ENCODE data around the gene DIRAS1.

DIRAS1 gene

DNA sequence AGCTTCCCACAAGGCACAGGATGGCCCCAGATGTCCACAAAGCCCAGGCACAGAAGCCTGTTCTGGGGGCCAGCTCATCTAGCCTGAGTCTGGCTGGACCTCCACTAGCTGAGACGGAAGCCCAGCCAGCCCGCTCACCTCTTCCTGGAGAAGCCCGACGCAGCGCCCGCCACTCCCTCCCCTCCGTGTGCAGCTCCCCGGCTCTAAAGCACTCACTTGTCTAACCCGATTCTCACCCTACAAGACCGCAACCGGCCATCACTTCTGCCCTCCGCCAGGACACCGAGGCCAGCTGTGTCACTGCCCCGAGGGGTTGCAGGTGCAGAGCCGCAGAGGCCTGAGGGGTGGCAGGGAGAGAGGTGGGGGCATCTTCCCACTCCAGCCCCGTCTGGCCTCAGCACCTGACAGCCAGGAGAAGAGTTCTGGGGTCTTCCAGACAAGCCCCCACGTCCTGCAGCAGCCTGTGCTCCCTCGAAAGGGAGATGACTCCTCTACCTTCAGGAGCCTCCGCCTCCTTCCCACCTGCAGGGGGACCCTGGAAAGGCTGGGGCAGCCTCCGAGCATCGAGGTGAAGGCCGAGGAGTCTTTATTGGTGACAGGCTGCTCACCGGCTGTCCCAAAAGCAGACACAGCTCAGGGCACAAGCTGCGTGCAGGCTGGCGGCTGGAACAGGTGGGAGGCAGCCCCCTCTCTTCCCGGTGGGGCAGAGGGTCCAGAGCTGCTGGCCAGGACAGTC lies 5.9 kb upstream of the DIRAS1 start:
- peaks cover 3% of the 10 kb centered on the region for H3K4me1 ChIP-seq (ENCODE audit: control insufficient read depth, insufficient read depth, low read length)
- H3K27ac ChIP-seq (ENCODE audit: insufficient read depth, low read depth, low read length, poor library complexity, severe bottlenecking): no peak overlapping the region
- no peak overlapping the region for H3K4me3 ChIP-seq (ENCODE audit: insufficient read depth, low read depth, low read length)
- WGBS, 2 experiments: 47 to 49% methylated on average over 26 of the region's 26 CpGs
- no peaks in the 10 kb centered on the region for H3K9me3 ChIP-seq (ENCODE audit: control insufficient read depth, low read length)
- peaks cover 25% of the 10 kb centered on the region for H3K27me3 ChIP-seq (ENCODE audit: control insufficient read depth, insufficient read depth, low read length, poor library complexity, severe bottlenecking)
- H3K36me3 ChIP-seq (ENCODE audit: control insufficient read depth, insufficient read depth, low read length): no peaks in the 10 kb centered on the region

DNA sequence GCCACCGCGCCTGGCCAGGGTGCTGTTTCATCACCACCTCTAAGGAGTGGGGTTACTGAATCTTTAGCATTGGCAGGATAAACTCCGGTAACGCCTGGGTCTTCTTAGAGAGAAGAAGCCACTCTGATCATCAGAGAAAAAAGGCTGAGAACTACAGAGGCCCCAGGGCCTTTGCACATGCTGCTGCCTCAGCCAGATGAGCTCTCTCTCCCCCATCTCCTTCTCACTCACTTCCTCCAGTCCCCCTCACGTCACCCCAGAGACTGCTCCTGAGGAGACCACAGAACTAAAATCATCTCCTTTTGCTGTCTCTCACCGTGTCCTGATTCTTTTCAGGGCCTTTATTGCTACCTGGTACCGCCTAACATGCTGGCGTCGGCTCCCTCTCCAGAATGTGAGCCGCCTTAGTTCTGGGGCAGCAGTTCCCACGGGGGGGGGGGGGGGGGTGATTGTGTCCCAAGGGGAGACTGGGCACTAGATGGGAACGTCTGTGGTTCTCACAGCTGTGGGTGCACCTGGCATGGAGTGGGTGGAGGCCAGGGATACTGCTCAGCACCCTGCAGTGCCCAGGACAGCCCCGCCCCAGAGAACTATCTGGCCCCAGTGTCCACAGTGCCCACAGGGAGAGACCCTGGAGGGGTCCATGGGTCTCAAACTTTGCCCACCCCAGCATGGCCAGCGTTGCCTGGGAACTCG lies 5.1 kb upstream of the DIRAS1 start:
- Histone ChIP-seq H3K27me3 (ENCODE audit: control insufficient read depth, insufficient read depth, low read length, poor library complexity, severe bottlenecking) (peaks cover 33% of the 10 kb centered on the region), H3K27ac (ENCODE audit: insufficient read depth, low read depth, low read length, poor library complexity, severe bottlenecking) (no peak overlapping the region), H3K36me3 (ENCODE audit: control insufficient read depth, insufficient read depth, low read length) (no peaks in the 10 kb centered on the region), H3K4me3 (ENCODE audit: insufficient read depth, low read depth, low read length) (no peak overlapping the region), H3K9me3 (ENCODE audit: control insufficient read depth, low read length) (no peaks in the 10 kb centered on the region), H3K4me1 (ENCODE audit: control insufficient read depth, insufficient read depth, low read length) (peaks cover 7% of the 10 kb centered on the region)
- WGBS, 2 experiments: 84 to 86% methylated on average over 15 of the region's 15 CpGs

DNA sequence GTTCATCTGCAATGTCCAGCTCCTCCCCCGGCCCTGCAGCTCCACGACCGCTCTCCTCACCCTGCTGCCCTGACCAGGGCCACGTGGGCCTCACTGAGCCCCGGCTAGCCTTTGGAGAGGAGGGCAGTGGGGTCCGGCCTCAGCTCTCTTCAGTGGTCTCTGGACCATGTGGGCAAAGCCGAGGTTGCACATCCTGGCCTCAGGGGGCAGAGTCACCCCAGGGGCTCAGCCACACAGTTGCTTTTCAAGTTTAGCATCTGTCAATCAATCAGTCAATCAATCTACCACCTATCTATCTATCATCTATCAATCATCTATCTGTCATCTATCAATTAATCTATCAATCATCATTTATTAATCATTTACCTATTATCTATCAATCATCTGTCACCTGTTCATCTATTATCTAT lies 3.0 kb upstream of the DIRAS1 start:
- no peak overlapping the region for H3K27ac ChIP-seq (ENCODE audit: insufficient read depth, low read depth, low read length, poor library complexity, severe bottlenecking)
- peaks cover 19% of the 10 kb centered on the region for H3K4me1 ChIP-seq (ENCODE audit: control insufficient read depth, insufficient read depth, low read length)
- WGBS, 2 experiments: 67 to 71% methylated on average over 7 of the region's 7 CpGs
- H3K27me3 ChIP-seq (ENCODE audit: control insufficient read depth, insufficient read depth, low read length, poor library complexity, severe bottlenecking): peaks cover 43% of the 10 kb centered on the region
- no peak overlapping the region for H3K4me3 ChIP-seq (ENCODE audit: insufficient read depth, low read depth, low read length)
- no peaks in the 10 kb centered on the region for H3K36me3 ChIP-seq (ENCODE audit: control insufficient read depth, insufficient read depth, low read length)
- H3K9me3 ChIP-seq (ENCODE audit: control insufficient read depth, low read length): no peaks in the 10 kb centered on the region

DNA sequence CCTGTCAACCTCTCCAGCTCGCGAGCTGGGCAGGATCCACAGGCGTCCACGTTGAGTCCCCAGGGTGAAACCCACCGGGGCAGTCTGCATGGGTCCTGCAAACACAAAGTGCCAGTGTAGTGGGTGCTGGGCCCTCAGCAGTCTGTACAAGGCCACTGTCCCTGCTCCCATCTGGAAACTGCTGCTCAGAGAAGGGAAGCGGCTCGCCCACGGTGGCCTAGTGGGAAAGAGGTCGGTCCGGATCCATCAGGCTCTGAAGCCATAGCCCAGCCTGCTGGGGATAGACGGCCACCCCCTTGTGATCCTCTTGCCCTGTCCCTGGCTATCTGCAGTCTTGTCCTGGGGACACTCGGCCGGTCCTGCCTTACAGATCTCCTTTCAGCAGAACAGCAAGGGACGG lies 2.6 kb upstream of the DIRAS1 start:
- H3K27me3 ChIP-seq (ENCODE audit: control insufficient read depth, insufficient read depth, low read length, poor library complexity, severe bottlenecking): peaks cover 43% of the 10 kb centered on the region
- H3K4me1 ChIP-seq (ENCODE audit: control insufficient read depth, insufficient read depth, low read length): peaks cover 19% of the 10 kb centered on the region
- no peaks in the 10 kb centered on the region for H3K36me3 ChIP-seq (ENCODE audit: control insufficient read depth, insufficient read depth, low read length)
- H3K27ac ChIP-seq (ENCODE audit: insufficient read depth, low read depth, low read length, poor library complexity, severe bottlenecking): no peak overlapping the region
- no peak overlapping the region for H3K4me3 ChIP-seq (ENCODE audit: insufficient read depth, low read depth, low read length)
- 78 to 83% methylated on average over 14 of the region's 14 CpGs for WGBS, 2 experiments
- no peaks in the 10 kb centered on the region for H3K9me3 ChIP-seq (ENCODE audit: control insufficient read depth, low read length)

DNA sequence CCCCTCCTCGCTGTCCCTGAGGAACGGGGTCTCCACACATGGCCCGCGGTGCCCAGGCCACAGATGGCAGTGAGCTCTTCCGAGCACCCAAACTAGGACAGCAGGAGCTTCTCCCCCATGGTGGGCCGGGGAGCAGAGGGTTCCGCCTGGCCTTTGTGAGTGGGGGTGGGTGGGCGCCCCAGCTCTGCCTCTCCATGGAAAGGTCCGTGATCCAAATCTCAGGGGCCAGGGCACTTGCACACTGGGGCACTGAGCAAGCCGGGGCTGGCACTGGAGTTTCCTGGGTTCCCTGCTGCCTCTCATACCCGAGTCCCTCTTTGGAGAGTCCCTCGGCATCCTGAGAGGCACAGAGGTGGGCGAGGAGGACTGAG lies 2.2 kb upstream of the DIRAS1 start:
- no peaks in the 10 kb centered on the region for H3K9me3 ChIP-seq (ENCODE audit: control insufficient read depth, low read length)
- H3K4me1 ChIP-seq (ENCODE audit: control insufficient read depth, insufficient read depth, low read length): peaks cover 19% of the 10 kb centered on the region
- 91 to 92% methylated on average over 13 of the region's 13 CpGs for WGBS, 2 experiments
- no peak overlapping the region for H3K4me3 ChIP-seq (ENCODE audit: insufficient read depth, low read depth, low read length)
- H3K36me3 ChIP-seq (ENCODE audit: control insufficient read depth, insufficient read depth, low read length): no peaks in the 10 kb centered on the region
- H3K27me3 ChIP-seq (ENCODE audit: control insufficient read depth, insufficient read depth, low read length, poor library complexity, severe bottlenecking): peaks cover 43% of the 10 kb centered on the region
- no peak overlapping the region for H3K27ac ChIP-seq (ENCODE audit: insufficient read depth, low read depth, low read length, poor library complexity, severe bottlenecking)

DNA sequence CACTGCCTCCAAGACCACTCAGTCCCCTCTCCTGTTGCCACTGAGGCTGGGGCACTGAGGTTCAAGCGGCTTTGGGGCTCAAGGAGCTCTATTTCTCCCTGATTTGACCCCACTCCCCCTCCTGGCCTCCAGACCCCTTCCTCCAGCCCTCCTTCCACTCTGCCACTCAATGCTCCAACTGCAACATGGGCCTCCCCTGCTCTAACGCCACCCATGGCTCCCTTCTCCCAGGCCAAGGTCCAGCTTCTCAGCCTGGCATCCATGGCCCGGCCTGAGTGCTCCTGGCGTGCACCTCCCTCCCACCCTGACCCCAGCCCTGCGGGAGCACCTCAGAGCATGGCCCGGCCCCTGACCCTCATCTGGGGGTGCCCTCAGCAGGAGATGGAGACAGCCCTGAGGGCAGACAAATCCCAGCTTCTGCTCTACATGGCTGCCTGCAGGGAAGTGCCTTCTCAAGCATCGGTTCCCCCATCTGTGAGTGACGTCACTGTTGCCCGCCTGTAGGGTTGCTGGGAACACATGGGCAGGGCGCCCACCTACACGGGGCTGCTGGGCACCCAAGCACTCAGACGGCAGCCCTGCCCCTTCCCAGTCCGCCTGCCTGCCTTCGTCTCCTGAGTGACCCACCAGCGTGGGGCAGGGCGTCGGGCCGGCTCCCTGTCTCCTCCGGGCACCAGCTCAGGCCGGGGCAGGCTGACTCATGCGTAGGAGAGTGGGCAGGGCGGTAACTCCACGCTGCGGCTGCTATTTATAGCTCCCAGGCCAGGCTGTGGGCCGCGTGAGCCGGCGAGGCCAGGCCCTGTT lies 1.6 kb upstream of the DIRAS1 start:
- Histone ChIP-seq H3K27ac (ENCODE audit: insufficient read depth, low read depth, low read length, poor library complexity, severe bottlenecking) (no peak overlapping the region), H3K4me1 (ENCODE audit: control insufficient read depth, insufficient read depth, low read length) (peaks cover 19% of the 10 kb centered on the region), H3K4me3 (ENCODE audit: insufficient read depth, low read depth, low read length) (no peak overlapping the region), H3K36me3 (ENCODE audit: control insufficient read depth, insufficient read depth, low read length) (no peaks in the 10 kb centered on the region), H3K27me3 (ENCODE audit: control insufficient read depth, insufficient read depth, low read length, poor library complexity, severe bottlenecking) (peaks cover 43% of the 10 kb centered on the region), H3K9me3 (ENCODE audit: control insufficient read depth, low read length) (no peaks in the 10 kb centered on the region)
- 80 to 82% methylated on average over 28 of the region's 28 CpGs for whole genome bisulfite sequencing, 2 experiments

DNA sequence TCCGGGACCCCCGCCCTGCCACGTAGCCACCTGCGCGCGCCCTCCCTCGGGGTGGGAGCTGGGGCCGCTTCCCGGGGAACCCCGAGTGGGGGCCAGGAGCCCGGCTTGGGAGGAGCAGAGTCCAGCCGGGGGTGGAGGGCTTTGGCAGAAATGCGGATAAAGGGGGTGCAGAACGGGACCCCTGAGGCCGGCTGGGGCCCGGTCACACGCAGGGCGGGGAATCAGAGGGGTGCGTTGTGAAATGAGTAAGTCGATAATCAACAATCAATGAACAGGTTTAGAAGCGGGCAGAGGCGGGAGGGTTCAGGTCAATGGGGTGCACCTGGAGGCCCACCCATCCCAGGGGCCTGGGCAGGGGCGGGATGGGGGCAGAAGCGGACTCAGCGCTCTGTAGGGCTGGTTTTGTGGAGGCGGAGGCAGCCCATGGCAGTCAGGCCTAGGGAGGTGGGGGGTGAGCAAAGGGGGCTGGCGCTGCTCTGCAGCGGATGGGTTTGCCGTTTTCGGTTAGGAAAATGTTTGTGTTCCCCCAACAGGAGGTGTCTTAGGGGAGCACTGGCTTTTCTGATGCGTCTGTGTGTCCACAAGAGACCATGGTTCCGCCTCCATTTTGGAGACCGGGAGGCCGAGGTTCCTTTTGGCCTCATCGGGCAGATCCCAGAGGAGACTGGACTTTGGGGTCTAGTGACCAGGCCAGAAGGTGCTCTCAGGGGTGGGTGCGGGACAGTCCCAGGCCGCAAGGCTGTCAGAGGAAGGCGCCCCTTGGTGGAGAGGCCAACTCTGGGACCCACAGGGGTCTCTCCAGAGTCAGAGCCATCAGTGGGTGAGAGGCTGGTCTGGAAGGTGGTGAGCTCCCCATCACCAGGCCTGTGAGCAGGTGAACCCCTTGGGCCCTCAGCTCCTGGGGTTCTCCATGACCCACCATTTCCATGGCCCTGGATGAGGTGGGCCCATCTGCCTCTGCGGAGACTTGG lies 683 bp upstream of the DIRAS1 start:
- 33 to 35% methylated on average over 39 of the region's 39 CpGs for WGBS, 2 experiments
- Histone ChIP-seq H3K4me3 (ENCODE audit: insufficient read depth, low read depth, low read length) (peak overlapping the region; percentile 38), H3K4me1 (ENCODE audit: control insufficient read depth, insufficient read depth, low read length) (peaks cover 19% of the 10 kb centered on the region), H3K36me3 (ENCODE audit: control insufficient read depth, insufficient read depth, low read length) (no peaks in the 10 kb centered on the region), H3K9me3 (ENCODE audit: control insufficient read depth, low read length) (no peaks in the 10 kb centered on the region), H3K27me3 (ENCODE audit: control insufficient read depth, insufficient read depth, low read length, poor library complexity, severe bottlenecking) (peaks cover 38% of the 10 kb centered on the region), H3K27ac (ENCODE audit: insufficient read depth, low read depth, low read length, poor library complexity, severe bottlenecking) (no peak overlapping the region)

DNA sequence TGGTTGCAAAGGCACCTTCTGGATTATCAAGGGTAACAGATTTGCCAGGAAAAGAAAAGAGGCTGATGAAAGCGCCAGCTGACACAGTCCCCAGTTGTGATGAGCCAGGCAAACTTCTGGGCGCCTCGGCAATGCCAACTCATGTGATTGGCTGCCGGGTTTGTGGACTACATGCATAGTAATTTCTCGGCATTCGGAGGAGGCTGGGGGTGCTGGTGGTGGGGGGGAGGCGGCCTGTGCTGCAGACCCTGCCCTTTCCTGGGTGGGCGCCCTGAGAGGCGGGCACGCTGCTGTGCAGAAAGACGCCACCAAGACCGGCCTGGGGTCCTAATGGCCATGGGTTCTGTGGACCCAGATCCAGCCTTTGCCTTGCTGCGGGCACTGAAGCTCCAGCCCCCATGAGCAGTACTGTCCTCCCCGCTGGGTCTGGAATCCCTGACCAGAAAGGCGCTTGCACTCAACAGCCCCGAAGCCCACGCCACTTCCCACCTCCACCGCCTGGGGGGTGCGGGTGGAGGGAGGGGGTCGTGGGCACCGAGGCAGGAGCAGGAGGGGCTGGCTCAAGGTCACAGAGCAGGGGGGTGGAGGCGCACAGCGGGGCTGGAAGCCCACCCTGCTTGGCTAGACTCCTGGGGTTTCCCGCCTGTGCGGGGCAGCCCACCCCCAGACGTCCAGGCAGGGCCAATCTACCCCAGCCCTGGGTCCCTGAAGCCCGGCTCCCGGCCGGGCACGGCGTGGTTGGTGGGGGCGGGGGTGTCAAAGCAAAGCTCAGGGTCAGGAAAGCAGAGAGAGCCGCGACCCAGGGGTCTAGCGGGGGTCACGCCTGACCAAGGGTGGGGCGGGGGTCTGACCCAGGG lies 1.0 kb downstream of the DIRAS1 start:
- peak overlapping the region; percentile 42 for H3K4me3 ChIP-seq (ENCODE audit: insufficient read depth, low read depth, low read length)
- WGBS, 2 experiments: 5 to 6% methylated on average over 37 of the region's 37 CpGs
- H3K36me3 ChIP-seq (ENCODE audit: control insufficient read depth, insufficient read depth, low read length): no peaks in the 10 kb centered on the region
- H3K27ac ChIP-seq (ENCODE audit: insufficient read depth, low read depth, low read length, poor library complexity, severe bottlenecking): no peak overlapping the region
- H3K27me3 ChIP-seq (ENCODE audit: control insufficient read depth, insufficient read depth, low read length, poor library complexity, severe bottlenecking): peaks cover 30% of the 10 kb centered on the region
- peaks cover 16% of the 10 kb centered on the region for H3K4me1 ChIP-seq (ENCODE audit: control insufficient read depth, insufficient read depth, low read length)
- no peaks in the 10 kb centered on the region for H3K9me3 ChIP-seq (ENCODE audit: control insufficient read depth, low read length)

DNA sequence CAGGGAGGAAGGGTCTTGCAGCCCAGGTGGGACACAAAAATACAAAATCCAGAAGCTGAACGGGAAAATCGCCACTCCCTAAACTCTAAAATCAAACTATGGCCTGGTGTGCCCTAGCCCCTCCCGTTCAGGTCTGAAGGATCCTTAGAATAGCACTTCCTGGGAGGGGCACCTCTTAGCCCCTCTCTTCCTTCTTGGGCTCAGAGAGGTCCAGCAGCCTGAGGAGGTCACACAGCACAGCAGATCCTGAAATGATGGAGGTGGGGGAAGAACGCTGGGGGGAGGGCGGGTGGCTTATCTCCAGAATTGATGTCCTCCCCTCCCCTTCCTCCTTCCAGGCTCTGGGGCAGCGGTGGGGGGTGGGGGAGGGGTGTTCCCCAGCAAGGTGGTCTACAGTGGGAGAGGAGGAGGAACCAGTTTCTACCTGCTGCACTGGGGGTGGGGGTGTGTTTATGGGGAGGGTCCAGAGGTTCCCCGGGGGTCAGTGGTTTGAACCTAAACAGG lies 1.9 kb downstream of the DIRAS1 start:
- H3K4me3 ChIP-seq (ENCODE audit: insufficient read depth, low read depth, low read length): no peak overlapping the region
- peaks cover 30% of the 10 kb centered on the region for H3K27me3 ChIP-seq (ENCODE audit: control insufficient read depth, insufficient read depth, low read length, poor library complexity, severe bottlenecking)
- no peaks in the 10 kb centered on the region for H3K9me3 ChIP-seq (ENCODE audit: control insufficient read depth, low read length)
- 73% methylated on average over 4 of the region's 7 CpGs for WGBS, 2 experiments
- H3K4me1 ChIP-seq (ENCODE audit: control insufficient read depth, insufficient read depth, low read length): peaks cover 16% of the 10 kb centered on the region
- no peak overlapping the region for H3K27ac ChIP-seq (ENCODE audit: insufficient read depth, low read depth, low read length, poor library complexity, severe bottlenecking)
- H3K36me3 ChIP-seq (ENCODE audit: control insufficient read depth, insufficient read depth, low read length): no peaks in the 10 kb centered on the region
